ENCODE data around the gene CNIH1. TPM values are rescaled to one million over a fixed set of nuclear protein-coding genes. Genes with fewer than 3 reads are reported as not detected.

The CNIH1 gene
- total RNA-seq, 1 experiment from 2014 or later, result 118 TPM

- Mint-ChIP-seq H3K36me3 (ENCODE audit: insufficient read depth, unreplicated experiment) (no peaks in the 10 kb centered on the region), H3K27ac (ENCODE audit: unreplicated experiment) (no peak overlapping the region), H3K4me1 (ENCODE audit: low read depth, unreplicated experiment) (peaks cover 37% of the 10 kb centered on the region), H3K27me3 (ENCODE audit: unreplicated experiment) (no peaks in the 10 kb centered on the region), H3K9me3 (ENCODE audit: low read depth, unreplicated experiment) (no peaks in the 10 kb centered on the region), H3K4me3 (ENCODE audit: low read depth, unreplicated experiment) (no peak overlapping the region)
- no TSS peak for BruUV-seq (replicated peaks)
- CTCF ChIA-PET, result interaction anchor here (0.5 kb wide), 1 partner anchor 1785 kb away, joined by 3 read pairs; no protein-coding TSS in a partner anchor
- intact Hi-C loops (cut with micrococcal nuclease; ENCODE audit: unreplicated experiment), result loop anchor here (5.0 kb wide), 1 partner anchor 34 kb away; no protein-coding TSS in a partner anchor
- DNase-seq, result no peak
- TF ChIP-seq CTCF (IDR thresholded peaks at IDR 0.05; ENCODE audit: unreplicated experiment), result no peak
Observed at GRCh38 chr14:54480830-54481562, 39.8 kb upstream of the CNIH1 start.

GRCh38 chr14:54478636-54479215 lies 37.6 kb upstream of the CNIH1 start:
- Mint-ChIP-seq H3K9me3 (ENCODE audit: low read depth, unreplicated experiment) (no peaks in the 10 kb centered on the region), H3K27ac (ENCODE audit: unreplicated experiment) (no peak overlapping the region), H3K4me1 (ENCODE audit: low read depth, unreplicated experiment) (peaks cover 26% of the 10 kb centered on the region), H3K27me3 (ENCODE audit: unreplicated experiment) (no peaks in the 10 kb centered on the region), H3K4me3 (ENCODE audit: low read depth, unreplicated experiment) (no peak overlapping the region), H3K36me3 (ENCODE audit: insufficient read depth, unreplicated experiment) (no peaks in the 10 kb centered on the region)
- CTCF ChIA-PET, result interaction anchor here (0.5 kb wide), 1 partner anchor 241 kb away, joined by 3 read pairs; no protein-coding TSS in a partner anchor
- no TSS peak for BruUV-seq (replicated peaks)
- TF ChIP-seq CTCF (IDR thresholded peaks at IDR 0.05; ENCODE audit: unreplicated experiment), result no peak
- intact Hi-C loops (cut with micrococcal nuclease; ENCODE audit: unreplicated experiment), result no loop called here
- DNase-seq, result no peak

- Mint-ChIP-seq H3K4me1 (ENCODE audit: low read depth, unreplicated experiment) (peaks cover 4% of the 10 kb centered on the region), H3K36me3 (ENCODE audit: insufficient read depth, unreplicated experiment) (no peaks in the 10 kb centered on the region)
- intact Hi-C loops (cut with micrococcal nuclease; ENCODE audit: unreplicated experiment), result no loop called here
Observed at GRCh38 chr14:54475911-54476310, 34.7 kb upstream of the CNIH1 start.

More at GRCh38 chr14:54475911-54476310, 34.7 kb upstream of the CNIH1 start:
- H3K9me3 Mint-ChIP-seq (ENCODE audit: low read depth, unreplicated experiment), result no peaks in the 10 kb centered on the region
- no TSS peak for BruUV-seq (replicated peaks)
- CTCF ChIA-PET, result no interaction called here
- no peak overlapping the region for H3K27ac Mint-ChIP-seq (ENCODE audit: unreplicated experiment)
- no peak for TF ChIP-seq CTCF (IDR thresholded peaks at IDR 0.05; ENCODE audit: unreplicated experiment)
- H3K4me3 Mint-ChIP-seq (ENCODE audit: low read depth, unreplicated experiment), result no peak overlapping the region
- no peaks in the 10 kb centered on the region for H3K27me3 Mint-ChIP-seq (ENCODE audit: unreplicated experiment)
- no peak for DNase-seq

All from Calu3 (cell line).